H4 (cell line): ENCODE results near the gene PPP2R2C. TPM values are rescaled to one million over a fixed set of nuclear protein-coding genes. Genes with fewer than 3 reads are reported as not detected.

Experiments
- DNase-seq: peaks from one replicate; pipeline ENCODE4 v3.0.0-alpha.2; 2015; ENCODE audit warnings: low spot score
- total RNA-seq: library from RNA; depleted of rRNA; stranded (reverse); fragments of >200 nt; shearing (Covaris generic); gene quantifications from 2 replicates; pipeline ENCODE4 v1.2.3, GENCODE V29; 2014

PPP2R2C gene
- total RNA-seq, 1 experiment from 2014 or later = 0.91 TPM

GRCh38 chr4:6494431-6495295 is 22.2 kb upstream of the PPP2R2C start:
- DNase-seq = no peak

DNA sequence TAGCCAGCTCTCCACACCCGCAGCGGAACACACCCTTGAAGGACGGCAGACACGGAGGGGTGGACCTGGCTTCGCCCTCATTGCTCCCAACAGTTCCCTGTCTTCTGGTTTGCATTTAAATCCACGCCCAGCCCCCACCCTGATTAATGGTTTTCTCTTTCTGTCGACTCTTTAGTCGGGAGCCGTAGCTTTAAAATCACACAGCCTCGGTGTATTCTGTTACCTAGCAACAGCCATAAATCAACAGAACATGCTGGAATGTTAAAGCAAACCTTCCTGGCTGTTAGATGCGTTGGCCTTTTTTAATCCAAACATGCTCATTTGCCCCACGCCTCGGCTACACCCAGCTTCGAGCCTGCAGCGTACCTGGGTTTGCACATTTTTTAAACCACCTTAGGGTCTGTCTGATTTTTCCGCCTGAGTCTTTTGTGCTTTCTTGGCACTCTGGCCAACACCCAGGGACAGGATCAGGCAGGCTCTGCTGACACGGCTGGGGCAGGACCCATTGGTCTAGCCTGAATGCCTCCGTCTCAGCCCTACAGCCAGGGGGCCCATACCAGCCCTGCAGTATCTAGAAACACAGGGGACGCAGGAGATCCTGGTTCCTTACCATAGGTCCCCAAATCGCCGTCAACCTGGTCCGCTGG is 21.4 kb upstream of the PPP2R2C start:
- no peak for DNase-seq

GRCh38 chr4:6492861-6493657 is 20.6 kb upstream of the PPP2R2C start:
- no peak for DNase-seq

GRCh38 chr4:6492027-6492590 is 19.7 kb upstream of the PPP2R2C start:
- no peak for DNase-seq

DNA sequence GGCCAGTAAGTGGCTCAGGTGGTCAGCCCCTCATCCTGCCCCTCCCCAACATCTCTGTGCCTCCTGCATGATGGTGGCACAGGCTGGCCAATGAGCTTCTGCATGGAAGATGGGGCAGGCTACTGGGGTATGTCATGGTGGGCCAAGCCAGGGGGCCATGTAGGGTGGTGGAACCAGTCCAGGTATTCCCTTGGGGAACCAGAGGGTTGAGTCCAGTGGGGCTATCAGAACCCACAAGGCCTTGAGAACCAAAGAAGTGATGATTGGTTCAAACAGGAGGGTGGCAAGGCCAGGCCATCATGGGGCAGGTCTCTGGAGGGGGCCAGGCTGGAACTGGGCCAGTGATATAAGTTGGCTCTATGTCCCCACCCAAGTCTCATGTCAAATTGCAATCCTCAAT is 18.8 kb upstream of the PPP2R2C start:
- no peak for DNase-seq

DNA sequence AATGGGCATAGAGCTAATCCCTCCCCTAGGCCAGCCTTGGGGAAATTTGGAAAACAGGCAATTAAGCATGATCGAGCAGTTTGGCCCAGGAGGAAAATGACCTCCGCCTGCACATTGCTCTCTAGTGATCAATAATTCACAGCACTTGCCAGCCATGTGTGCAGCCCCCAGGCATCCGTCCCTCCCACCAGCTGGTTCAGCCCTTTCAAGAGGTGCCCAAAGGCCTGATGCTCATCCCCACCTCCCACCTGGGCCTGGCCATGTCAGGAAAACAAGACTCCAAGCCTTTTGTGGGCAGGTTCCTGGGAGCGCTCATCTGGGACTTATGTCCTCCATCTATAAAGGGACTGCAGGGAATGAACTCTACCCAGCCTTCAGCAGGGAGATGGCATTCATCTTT is 17.5 kb upstream of the PPP2R2C start:
- DNase-seq = no peak

GRCh38 chr4:6487466-6487865 is 15.1 kb upstream of the PPP2R2C start:
- no peak for DNase-seq

DNA sequence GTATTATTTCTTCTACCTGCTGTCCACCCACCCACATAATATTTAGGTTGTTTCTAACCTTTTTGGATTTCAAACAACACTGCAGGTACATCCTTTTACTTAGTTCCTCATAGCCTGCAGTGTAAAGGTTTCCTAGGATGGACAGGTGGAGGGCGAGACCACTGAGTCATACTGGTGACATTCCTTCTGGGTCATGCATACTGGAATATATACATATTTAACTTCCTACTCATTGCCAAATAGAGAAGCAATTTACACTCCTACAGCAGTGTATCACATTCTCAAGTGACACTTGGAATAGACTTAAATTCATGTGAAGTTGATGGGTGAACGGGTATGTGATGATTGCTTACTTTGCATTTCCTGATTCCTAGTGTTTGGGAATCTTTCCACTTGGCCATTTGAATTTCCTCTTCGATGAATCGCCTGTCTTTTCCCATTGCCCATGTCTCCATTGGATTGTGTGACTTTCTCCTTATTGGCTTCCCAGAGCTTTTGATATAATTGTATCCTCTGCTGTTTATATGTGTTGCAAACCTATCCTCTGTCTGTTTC is 8.2 kb upstream of the PPP2R2C start:
- DNase-seq = no peak

GRCh38 chr4:6478546-6479220 is 6.3 kb upstream of the PPP2R2C start:
- no peak for DNase-seq

DNA sequence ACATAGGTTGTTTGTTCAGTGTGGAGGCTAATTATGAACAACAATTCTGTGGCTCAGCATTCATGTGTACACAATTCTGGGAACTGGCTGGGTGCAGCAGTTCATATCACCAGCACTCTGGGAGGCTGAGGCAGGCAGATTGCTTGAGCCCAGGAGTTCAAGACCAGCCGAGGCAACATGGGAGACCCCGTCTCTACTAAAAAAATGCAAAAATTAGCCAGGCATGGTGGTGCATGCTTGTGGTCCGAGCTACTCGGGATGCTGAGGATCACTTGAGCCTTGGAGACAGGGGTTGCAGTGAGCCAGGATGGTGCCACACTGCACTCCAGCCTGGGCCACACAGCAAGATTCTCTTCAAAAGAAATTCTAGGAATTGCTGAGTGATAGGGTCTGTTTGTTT is 4.5 kb upstream of the PPP2R2C start:
- DNase-seq = no peak

- DNase-seq = no peak
Measured at GRCh38 chr4:6475492-6476020, 3.1 kb upstream of the PPP2R2C start.

DNA sequence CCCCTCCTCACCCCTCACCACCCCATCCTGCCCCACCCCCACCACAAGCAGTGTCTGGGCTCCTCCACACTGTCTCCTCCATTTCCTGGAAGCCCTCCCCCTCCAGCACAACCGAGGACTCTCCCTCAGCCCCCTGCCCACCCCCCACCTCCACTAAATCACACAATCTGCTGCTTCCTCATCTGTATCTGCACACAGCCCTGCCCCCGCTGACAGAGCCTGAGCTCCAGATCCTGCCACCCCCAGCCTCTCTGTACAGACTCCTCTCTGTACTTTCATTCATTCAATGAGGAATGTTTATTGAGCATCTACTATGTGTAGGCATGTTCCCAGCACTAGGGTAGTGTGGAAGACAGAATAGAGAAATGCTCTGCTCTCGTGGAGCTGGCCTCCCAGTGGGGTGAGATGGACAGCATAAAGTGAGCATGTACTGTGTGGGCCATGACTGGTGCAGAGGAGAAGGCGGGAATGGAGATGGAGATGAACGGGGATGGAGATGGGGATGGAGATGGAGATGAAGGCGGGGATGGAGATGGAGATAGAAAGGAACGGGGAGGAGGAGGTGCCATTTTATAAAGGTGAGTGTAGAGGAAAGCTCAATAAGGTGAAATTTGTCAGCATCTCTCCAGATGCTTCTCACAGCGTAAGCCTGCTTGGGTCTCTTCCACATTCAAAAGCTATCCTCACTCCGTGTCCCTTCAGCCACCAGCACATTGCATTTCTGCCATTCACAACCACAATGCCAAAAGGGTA is 2.5 kb upstream of the PPP2R2C start:
- DNase-seq = no peak

DNA sequence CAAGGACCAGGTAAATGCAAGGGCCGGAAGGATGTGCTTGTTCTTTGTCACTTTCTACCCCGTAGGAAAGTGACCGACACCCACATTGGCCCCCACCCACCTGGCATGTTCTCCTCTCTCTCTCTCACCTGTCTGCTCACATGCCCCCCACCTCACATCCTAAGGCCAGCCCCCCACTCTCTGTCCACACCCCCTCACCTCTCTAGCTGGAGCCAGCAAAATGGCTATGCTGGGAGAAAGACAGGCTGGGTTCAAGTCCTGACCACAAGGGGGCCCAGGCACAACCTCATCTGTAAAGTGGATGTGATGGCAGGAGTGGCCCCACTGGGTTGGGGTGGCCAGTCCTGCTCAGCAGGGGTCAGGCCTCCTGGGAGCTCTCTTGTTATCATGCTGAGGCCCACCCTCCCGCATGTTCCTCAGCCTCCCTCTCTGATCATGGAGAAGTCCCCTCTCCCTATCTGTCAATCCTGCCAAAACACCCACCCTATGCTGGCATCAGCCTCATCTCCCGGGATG is 1.7 kb upstream of the PPP2R2C start:
- no peak for DNase-seq

GRCh38 chr4:6473264-6474052 is 1.0 kb upstream of the PPP2R2C start:
- DNase-seq = no peak

DNA sequence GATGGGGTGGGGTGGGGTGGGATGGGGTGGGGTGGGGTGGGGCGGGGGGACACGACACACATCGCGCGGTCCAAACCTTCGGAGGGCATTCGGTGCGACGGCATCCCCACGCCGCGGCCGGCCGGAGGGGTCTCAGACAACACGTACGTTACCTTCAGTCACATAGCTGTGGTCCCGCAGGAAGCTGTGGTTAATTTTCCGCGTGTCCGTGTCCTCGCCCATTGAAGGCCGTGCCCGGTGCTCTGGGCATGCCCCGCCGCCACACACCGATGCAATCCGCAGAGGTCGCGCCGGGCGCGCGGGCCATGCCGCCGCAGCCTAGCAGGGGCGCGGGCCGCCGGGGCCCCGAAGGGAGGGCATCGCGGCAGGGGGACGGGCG is 417 bp downstream of the PPP2R2C start:
- DNase-seq = no peak

DNA sequence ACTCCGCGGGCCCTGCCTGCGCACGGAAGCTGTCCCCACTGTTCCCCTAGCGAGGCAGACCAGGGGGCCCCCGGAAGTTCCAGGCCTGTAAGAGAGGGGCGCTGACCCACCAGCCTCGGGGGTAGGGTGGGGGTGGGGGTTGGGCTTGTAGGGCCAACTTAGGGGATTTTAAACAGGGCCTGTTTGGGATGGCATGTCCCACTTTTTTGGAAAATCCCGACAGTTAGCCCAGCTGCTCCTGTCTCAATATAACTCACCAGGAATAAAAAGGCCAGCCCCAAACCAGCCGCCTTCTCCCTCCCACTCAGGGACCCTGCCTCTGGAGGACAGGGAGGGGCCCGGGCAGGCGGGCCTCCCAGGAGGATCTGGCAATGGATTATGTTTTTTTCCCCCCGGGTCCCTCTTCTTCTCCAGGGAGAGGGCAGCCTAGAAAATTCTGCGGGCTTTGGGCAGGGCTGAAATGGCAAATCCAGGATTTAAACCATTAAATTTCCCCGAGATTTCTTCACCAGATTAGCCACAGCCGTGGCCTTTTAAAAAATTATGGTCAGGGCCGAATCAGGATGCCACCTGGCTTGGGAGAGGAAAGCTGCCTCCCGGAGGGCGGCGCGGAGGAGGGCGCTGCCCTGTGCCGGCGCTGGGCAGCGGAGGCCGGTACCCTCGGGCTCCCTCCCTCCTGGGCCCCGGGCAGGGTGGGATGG is 957 bp downstream of the PPP2R2C start:
- no peak for DNase-seq

DNA sequence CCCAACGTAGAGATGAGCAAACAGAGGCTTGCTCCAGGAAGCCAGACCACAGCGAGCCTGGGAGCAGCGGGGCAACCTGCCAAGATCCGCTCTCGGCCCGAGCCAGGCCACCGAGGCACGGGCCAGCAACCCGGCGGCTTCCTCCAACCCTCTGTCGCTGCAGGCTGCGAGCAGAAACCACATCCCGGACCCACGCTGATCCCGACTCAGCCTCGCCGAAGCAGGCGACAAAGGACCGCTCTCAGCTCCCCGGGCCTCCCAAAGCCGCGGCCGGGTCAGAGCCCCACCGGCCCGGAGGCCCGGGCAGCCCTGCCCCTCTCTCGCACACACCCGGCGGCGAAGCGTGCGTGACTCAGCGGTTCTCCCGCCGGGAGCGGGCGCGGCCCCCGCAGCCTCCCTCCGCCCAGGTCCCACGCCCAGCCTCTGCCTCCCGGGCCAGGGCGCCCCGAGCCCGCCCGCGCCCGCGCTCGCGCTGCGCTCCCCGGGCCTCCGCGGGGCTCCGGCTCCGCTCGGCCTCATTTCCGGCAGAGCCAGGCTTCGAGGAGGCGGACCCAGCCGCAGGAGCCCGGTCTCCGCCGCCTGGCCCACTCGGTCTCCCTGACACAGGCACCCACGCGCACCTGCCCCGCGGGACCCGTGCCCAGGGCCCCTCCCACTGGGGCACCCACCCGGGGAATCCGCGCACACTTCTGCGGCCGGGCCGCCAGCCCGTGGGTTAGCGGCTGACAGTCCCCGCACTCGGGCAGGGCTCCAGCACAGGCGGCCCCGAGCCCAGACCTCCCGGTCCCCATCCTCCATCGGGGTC is 1.7 kb downstream of the PPP2R2C start:
- peak; percentile 34 for DNase-seq
